GM18505 (cell line): ENCODE data around the gene WDR90.

Experiments
- ATAC-seq: cut with Tn5 transposase; IDR thresholded peaks from one replicate; pipeline ENCODE4 v1.9.1; 2021; ENCODE audit not compliant: unreplicated experiment
- POLR2A ChIP-seq: IDR thresholded peaks from 4 replicates; pipeline ENCODE4 v1.6.1; 2011; ENCODE audit warnings: borderline replicate concordance; ENCODE audit not compliant: insufficient read depth, insufficient read length; ENCODE audit errors: extremely low read depth

WDR90 gene

DNA sequence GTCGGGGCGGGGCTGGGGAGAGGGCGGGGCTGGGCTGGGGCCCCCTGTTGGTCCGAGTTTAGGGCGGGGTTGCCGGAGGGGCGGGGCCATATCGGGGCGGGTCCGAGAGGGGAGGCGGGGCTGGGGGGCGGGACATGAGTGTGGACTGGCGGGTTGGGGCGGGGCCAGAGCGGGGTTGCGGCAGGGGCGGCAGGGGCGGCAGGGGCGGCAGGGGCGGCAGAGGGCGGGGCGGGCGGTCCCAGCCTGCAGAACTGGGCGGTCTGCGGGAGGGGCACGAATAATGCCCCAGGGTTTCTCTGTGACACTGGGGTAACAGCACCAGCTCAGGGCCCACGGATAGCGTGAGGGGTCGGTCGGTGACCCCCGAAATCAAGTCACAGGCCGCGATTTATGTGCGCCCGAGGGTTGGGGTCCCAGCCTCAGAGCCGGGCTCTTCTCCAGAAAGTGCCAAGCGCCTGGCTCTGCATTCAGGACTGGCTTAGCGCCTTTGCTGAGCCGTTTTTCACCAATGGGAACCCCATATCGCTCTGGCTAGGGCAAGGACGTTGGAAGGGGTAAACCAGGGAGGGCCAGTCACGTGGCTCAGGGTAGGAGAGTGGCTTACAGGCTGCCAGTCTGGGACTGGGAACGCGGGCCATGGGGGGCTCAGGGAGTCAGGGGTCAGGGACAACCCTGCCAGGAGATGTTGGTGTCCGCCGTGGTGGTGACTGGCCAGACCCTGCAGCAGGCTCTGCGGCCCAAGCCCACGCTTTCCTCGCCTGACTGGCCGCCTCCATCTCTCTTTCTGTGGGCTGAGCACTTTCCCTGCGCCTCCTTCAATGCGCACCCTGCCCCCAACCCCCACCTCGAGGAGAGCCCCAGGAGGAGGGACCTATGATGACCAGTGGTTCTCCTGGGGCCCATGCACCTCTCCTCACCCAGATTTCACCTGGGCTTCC is 11.8 kb upstream of the WDR90 start:
- ATAC-seq: no peak
- TF ChIP-seq POLR2A: no peak

DNA sequence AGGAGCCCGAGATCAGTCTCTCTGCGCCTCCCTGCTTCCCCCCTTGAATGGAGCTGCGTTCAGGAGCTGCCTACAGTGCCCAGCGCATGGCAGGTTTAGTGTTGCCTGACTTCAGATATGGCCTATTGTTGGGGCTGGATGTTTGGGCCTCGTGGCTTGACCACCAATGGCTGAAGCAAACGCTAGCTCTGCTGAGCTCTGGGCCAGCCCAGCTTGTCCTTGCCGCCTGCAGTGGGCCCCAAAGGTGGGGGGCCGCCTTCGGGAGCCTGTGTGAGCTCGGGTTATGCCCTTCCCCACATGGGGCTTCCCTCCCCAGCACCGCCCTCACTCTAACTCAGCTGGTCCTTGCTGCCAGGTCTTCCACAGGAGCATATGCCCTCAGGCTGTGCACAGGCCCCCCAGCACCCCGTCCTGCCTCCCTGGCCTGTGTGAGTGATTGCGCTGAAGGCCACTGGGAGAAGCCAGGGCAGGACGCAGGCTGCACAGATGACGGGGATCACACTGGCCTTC is 11.1 kb upstream of the WDR90 start:
- TF ChIP-seq POLR2A: no peak

DNA sequence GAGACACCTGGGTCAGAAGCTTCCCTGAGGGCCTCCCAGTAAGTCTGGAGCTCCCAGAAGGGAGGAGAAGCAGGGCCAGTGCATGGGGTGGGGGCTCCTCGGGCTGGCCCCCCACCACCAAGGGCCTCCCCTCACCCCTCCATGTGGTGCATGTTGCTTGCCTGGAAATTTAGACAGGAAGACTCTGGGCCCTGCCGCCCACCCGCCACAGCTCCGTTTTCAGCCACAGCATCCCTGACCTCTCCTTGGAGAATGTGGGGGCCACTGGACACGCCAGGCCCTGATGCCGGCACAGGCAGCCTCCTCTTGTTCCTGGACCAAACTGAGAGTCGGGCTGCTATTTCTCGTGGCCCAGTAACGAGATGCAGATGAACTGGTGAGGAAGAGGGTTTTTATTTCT is 10.3 kb upstream of the WDR90 start:
- no peak for ATAC-seq
- no peak for TF ChIP-seq POLR2A

More for the DNA sequence above, 11.1 kb upstream of the WDR90 start:
- ATAC-seq: no peak

DNA sequence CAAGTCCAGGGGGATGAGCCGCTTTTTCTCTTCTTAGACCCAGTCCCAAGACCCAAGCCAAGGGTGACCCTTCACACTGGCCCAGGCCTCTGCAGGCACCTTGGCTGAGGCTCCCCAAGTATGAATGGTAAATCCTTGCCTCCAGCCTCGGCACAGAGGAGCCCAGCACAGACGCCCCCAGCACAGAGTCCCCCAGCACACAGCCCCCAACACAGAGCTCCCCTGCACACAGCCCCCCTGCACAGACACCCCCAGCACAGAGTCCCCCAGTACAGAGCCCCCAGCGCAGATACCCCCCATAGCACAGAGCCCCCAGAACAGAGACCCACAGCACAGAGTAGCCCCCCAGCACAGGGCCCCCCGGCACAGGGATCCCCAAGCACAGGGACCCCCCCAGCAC is 8.6 kb upstream of the WDR90 start:
- no peak for TF ChIP-seq POLR2A
- ATAC-seq: no peak

DNA sequence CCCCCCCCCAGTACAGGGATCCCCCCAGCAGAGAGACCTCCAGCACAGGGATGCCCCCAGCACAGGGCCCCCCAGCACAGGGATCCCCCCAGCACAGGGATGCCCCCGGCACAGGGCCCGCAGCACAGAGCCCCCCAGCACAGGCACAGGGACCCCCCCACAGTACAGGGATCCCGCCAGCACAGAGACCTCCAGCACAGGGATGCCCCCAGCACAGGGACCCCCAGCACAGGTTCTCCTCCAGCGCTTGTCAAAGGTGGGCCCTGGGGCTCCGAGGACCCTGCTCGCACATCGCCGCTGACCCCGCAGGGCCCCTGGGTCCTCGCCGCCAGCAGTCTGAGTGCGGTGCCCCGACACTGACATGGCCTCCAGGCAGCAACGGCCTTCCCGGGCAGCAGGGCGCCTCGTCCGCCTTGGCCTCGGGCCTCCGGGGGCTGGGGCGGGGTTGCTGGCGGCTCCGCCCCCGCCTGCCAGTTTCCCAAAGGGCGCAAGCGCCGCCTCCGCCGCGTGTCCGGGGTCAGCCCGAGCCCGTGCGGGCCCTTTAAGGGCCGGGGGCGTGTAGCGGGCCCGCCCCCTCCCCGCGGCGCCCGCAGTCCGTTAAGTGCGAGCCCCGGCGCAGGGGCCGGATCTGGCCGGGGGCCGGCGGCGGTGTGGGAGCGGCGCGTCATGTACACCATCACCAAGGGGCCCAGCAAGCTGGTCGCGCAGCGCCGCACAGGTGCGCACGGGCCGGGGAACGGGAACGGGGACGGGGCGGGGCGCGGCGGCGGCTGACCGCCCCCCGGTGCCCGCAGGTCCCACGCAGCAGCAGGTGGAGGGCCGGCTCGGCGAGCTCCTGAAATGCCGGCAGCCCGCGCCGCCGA is 7.6 kb upstream of the WDR90 start, which contains the start of gene MCRIP2:
Gene MCRIP2, plus strand, starts transcription at position 503 of the 863 bp plus-strand sequence. Its CDS starts 164 bp downstream, at position 667.
- ATAC-seq: peak; percentile 41
- TF ChIP-seq POLR2A: peak; percentile 82

DNA sequence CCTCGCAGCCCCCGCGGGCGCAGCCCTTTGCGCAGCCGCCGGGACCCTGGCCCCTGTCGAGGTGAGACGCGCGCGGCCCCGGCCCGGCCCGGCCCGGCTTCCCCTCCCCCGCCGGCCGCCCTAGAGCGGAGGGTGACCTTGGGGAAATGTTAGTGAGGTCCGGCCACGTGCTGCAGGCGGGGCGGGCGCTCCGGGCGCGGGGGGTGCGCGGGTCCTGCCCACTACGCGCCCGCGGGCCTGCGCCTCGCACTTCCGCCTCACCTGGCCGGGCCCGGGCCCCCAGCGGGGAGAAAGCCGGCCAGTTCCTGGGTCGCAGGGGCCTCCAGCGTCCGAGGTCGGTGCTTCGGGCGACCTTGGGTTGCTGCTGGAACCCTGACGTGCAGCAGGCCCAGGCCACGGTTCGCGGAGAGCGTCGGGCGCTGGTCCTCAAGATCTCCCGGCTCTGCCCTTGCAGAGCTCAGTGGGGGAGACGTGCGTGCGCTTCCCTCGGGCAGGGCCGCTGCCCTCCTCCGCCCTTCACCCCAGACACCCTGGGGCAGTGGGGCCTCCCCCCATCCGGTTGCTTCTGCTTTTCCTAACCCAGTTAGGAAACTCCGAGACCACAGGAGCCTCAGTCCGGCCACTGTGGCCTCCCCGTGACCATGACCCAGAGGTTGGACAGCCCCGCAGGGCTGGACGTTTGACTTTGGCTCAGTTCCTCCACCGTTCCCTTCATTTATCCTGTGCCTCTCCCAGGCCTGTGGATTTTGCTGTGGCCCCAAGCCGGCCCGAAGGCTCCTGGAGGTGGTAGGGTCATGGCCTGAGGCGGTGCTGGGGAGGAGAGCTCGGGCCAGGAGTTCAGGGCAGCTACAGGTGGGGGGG is 6.7 kb upstream of the WDR90 start:
- peak; percentile 38 for TF ChIP-seq POLR2A
- ATAC-seq: peak; percentile 41

DNA sequence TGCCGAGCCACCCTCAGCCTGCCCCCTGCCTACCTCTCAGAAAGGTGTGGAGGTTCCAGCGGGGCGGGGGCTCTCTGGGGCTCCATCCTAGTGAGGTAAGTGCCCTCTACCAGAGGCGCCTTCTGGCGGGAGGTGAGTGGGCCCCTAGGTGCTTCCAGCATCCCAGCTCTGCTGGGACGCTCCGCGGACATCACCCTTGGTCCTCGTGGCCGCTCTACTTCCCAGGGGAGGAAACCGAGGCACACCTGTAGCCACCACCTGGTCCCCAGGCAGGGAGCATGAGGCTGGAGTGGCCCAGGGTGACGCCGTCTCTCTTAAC is 6.2 kb upstream of the WDR90 start:
- TF ChIP-seq POLR2A: no peak
- no peak for ATAC-seq

DNA sequence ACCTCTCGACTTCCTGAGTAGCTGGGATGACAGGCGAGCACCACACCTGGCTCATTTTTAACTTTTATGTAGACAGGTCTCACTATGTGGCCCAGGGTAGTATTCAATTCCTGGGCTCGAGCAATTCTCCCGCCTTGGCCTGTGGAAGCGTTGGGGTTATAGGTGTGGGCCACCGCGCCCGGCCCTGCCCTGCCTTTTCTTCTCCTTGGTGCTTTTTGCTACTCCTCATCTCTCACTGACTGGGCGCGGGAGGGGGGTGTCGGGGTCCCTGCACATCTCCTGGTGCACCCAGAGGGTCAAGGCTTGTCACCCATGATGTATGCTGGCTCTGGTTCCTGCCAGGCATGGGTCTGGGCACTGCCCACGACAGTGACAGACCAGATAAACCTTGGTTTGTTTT is 4.6 kb upstream of the WDR90 start:
- TF ChIP-seq POLR2A: no peak
- no peak for ATAC-seq

DNA sequence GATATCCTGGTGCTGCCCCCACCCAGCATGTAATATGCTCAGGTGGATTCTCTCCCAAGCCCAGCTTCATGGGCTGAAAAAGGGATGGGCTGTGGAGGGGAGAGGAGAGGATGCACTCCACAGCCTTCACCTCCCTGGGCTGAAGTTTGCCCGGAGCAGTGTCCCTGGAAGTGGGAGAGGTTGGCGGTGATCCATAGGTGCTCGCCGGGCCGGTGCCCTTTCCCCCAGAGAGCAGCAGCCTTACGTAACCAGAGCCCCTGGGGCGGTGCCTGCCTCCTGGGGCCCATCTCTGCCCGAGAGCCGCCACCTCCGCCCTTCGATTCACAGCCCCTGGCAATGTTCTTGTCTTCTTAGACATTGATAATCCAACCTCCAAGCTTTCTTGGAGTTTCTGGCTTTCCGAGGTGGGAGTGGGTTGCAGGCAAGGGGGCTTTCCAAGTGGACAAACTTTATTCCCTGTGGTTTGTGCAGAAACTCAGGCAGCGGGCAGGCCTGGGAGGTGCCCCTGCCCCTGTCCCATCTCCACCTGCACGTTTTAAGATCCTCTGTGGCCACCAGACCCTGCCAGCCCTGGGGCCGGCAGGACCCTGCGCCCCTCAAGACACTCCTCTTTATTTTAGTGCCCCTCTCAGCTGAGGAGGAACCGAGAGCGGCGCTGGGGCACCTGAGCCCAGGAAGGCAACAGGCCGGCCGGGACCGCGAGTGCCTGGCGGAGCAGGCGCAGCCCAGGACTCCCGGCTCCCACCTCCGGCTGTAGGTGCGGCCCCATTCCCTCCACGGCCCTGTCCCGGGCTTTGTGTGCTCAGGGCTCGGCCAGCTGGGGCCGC is 3.1 kb upstream of the WDR90 start:
- no peak for TF ChIP-seq POLR2A
- no peak for ATAC-seq

DNA sequence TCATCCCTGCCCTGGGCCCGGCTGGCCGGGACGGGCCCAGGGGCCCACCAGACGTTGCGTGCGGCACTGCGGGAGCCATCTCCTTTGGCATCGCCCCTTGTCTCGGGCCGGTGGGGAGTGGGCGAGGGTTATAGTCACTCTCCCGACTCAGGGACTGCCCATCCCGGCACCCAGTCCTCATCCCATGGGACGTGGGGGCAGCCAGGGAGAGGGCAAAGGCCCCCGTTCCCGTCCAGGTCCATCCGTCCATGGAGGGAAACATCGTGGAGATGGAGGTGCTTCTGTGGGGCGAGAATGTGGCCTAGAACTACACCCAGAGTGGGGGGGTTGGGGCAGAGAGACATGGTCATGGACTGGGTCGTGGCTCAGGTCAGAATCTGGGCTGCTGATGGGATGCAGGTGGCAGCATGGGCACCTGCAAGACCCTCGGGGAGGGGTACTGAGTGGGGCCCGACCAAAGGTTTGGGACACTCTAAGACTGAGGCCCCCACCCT is 2.4 kb upstream of the WDR90 start:
- no peak for ATAC-seq
- no peak for TF ChIP-seq POLR2A

DNA sequence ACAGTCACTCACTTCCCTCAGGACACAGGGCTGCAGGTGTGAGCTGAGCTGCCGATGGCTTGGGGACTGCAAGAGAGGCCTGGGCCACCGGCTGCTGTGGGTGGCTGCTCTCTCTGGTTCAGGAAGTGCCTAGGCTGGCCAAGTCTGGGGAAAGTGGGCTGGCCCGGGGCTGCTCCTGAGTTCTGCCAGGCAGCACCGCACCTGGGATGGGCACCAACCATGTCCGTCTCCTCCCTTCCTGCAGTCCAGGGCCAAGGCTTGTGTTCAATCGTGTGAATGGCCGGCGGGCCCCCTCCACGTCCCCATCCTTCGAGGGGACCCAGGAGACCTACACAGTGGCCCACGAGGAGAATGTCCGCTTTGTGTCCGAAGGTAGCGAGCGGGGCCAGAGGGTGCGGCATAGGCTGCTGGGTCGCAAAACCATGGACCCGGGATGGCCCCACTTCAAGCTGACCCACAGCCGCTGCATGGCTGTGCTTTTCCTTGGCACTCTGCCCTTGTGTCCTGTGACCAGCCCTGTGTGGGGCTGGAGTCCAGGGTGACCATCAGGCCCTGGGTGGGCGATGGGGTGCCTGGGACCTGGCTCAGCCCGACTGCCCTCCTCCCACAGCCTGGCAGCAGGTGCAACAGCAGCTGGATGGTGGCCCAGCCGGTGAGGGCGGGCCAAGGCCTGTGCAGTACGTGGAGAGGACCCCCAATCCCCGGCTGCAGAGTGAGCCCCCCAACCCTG is 1.8 kb upstream of the WDR90 start:
- no peak for TF ChIP-seq POLR2A
- no peak for ATAC-seq

DNA sequence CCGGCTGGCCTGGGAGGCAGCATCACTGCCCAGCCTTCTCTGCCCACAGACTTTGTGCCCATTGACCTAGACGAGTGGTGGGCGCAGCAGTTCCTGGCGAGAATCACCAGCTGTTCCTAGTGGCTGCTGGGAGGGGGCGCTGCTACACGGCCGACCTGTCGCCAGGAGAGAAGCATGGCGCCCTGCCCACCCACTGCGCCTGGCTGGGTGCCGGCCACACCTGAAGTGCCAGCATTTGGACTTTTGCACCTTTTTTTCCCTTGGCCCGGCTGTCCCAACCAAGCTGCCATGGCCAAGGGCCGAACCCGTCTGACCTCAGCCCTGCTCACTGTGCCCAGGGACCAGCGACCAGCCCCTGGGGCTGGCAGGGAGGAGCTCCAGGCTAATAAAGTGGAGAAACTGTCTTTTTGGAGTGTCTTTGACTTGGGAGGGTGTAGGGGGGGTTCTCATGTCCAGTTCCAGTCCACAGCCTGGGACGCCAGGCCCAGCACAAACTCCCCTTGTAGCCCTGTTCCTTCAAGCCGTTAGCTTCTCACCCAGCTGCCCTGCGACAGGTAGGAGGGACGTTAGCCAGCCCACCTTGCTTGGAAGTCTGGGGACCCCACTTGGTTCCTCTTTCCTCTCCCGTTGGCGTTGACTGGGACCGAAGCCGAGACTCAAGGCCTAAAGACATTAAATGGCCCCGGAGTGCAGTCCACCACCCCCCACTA is 939 bp upstream of the WDR90 start:
- TF ChIP-seq POLR2A: peak; percentile 41
- ATAC-seq: no peak
